HT-29 (cell line): Measurements from ENCODE around the gene MXRA8. TPM values are rescaled to one million over a fixed set of nuclear protein-coding genes. Genes with fewer than 3 reads are reported as not detected.
"Not testable (repeated sequence)": the region's sequence is repeated elsewhere in the genome, so short reads cannot be mapped to it uniquely, and the experiment has no call there.

Experiments
- DNase-seq: peaks from one replicate; pipeline ENCODE4 v3.0.0-alpha.2; 2015; ENCODE audit warnings: low spot score
- total RNA-seq: library from RNA; depleted of rRNA; stranded (reverse); fragments of >200 nt; shearing (Covaris generic); gene quantifications from 2 replicates; pipeline ENCODE4 v1.2.3, GENCODE V29; 2014

Gene MXRA8
- total RNA-seq, 1 experiment from 2014 or later, result not detected

GRCh38 chr1:1321477-1321876 lies 36.9 kb downstream of the MXRA8 start:
- DNase-seq, result no peak

DNA sequence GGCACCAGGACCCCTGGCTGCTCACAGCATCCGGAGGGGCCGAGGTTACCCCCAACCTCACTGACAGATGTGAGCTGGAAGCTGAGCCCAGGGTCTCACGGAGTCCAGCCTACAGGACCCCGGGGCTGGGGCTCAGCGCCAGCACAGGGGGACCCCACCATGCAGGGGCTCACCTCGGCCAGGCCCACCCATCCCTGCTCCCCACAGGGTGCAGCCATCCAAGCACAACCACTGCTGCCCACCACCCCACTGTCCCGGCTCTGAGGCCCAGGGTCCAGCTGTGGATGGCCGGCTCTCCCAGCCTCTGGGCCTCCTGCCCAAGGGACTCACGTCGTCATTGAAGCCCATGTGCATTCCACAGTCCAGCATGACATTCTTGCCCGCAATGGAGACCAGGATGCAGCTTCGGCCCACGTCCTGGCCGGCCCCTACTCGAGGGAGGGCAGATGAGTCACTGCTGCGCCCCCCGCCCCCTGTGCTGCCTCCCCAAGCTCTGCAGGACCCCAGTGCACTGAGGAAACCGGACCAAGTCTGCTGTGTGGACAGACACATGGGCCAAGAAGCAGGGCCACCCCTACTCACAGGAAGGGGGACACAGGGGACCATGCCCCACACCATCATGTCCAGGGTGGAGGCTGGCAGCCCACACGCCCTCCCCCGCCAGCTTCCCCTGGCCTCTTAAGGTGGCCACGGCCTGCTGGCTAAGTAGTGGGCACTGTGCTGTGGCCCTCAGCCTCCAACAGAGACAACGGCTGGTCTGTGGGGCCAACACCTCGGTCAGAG lies 37.5 kb downstream of the MXRA8 start:
- DNase-seq, result no peak

- DNase-seq, result no peak
These were observed 38.8 kb downstream of the MXRA8 start for GRCh38 chr1:1319646-1319941.

GRCh38 chr1:1318777-1319645 lies 39.3 kb downstream of the MXRA8 start:
- DNase-seq, result no peak

GRCh38 chr1:1318131-1318652 lies 40.2 kb downstream of the MXRA8 start:
- peak; percentile 83 for DNase-seq

DNA sequence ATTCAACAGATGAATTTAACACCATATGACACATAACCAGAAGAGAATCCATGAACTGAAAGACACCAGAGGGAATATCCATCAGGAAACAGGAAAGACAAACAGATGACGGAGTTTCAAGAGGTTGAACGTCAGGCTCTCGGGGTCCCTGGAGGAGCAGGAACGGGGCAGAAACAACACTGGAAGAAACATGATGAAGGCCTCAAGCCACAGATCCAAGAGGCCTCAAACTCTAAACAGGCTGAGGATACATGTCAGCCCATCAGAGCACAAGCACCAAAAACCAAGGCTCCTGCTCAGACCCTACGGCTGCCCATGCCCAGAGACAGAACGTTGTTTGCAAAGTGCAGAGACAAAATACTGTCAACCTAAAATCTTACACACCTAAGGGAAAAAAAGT lies 40.9 kb downstream of the MXRA8 start:
- DNase-seq, result no peak

DNA sequence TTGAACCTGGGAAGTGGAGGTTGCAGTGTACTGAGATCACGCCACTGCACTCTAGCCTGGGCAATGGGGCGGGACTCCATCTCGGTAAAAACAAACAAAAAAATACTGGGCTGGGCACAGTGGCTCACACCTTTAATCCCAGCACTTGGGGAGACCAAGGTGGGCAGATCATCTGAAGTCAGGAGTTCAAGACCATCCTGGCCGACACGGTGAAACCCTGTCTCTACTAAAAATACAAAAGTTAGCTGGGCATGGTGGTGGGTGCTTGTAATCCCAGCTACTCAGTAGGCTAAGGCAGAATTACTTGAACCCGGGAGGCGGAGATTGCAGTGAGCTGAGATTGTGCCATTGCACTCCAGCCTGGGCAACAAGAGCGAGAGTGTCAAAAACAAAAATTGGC lies 42.2 kb downstream of the MXRA8 start:
- not testable (repeated sequence) for DNase-seq

DNA sequence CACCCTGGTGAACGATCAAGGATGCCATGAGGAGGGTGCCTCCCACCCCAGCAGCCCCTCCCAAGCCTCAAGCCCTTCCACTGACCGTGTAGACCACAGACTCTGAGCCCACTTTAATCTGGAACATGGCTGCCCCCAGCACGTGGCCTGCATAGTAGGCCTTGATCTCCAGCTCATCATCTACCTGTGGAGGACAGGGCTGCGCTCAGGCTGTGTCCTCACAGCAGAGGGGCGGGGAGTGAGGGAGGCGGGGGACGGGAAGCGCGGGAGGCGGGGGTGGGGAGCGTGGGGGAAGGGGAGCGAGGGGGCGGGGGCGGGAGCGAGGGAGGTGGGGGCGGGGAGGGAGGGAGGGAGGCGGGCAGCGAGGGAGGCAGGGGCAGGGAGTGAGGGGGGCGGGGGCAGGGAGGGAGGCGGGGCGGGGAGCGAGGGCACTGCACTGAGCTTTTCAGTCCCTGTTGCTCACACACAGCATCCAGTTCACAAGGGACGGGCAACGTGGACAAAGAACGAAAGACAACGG lies 42.9 kb downstream of the MXRA8 start:
- no peak for DNase-seq

GRCh38 chr1:1314678-1315335 lies 43.5 kb downstream of the MXRA8 start:
- no peak for DNase-seq

DNA sequence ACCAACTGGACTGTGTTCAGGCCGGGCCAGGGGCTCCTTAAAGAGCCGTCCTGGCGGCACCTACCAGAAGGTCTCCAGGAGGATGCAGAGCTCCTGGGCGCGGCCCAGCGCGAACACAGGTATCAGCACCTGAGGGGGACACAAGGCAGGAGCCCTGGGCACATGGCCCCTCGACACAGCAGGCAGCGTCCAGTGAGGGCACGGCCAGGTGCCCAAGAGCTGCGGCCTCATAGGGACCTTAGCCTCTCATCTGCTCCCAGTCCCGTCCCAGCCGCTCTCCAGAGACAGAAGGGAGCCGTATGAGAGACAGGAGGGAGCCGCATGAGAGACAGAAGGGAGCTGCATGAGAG lies 44.1 kb downstream of the MXRA8 start:
- DNase-seq, result no peak

DNA sequence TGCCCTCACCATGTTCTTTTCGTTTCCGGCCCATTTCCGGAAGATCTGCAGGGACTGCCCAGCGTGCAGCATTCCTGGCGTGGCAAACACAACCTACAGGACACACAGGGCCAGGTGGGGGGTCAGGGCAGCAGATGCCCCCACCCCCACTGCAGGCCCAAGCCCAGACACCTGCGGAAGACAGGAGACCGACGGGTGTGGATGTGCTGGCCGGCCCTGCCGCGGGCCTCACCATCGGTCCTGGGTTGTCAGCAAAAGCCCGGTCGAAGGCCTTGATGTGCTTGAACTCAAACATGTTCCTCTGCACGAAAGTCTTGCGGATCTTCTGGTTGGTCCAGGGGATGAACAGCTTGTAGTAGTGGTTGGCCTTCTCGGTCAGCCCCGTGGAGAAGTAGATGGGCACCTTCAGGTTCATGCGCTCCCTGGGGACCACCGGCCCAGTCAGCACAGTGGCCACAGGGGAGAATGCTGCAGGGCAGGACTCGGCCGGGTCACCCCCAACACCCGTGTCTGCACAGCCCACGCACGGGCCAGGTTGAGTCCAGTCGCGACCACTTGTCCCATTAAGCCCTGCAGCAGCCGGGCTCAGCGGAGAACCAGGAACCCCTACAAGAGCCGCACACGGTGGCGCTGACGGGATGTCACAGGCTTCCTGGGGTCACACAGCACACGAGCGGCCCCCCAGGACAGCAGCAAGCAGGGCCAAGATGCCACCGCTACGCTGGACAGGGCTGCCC lies 44.7 kb downstream of the MXRA8 start:
- no peak for DNase-seq

- no peak for DNase-seq
These were observed 45.7 kb downstream of the MXRA8 start for GRCh38 chr1:1312450-1313314.

- no peak for DNase-seq
These were observed 46.9 kb downstream of the MXRA8 start for GRCh38 chr1:1311107-1312104.

GRCh38 chr1:1310476-1311053 lies 47.8 kb downstream of the MXRA8 start:
- DNase-seq, result peak; percentile 65

DNA sequence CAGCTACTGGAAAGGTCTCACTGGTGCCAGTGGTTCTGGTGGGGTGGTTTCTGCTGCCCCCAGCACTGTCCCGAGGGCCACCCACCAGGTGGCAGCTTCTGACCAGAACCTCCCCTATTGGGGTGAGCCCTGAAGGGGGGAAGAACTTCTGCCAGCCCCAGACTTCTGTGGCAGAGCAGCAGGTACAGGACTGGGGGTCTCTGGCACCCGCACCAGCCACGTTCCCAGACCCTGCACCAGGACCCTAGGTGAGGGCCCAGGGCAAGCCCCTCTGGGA lies 48.3 kb downstream of the MXRA8 start:
- DNase-seq, result no peak

DNA sequence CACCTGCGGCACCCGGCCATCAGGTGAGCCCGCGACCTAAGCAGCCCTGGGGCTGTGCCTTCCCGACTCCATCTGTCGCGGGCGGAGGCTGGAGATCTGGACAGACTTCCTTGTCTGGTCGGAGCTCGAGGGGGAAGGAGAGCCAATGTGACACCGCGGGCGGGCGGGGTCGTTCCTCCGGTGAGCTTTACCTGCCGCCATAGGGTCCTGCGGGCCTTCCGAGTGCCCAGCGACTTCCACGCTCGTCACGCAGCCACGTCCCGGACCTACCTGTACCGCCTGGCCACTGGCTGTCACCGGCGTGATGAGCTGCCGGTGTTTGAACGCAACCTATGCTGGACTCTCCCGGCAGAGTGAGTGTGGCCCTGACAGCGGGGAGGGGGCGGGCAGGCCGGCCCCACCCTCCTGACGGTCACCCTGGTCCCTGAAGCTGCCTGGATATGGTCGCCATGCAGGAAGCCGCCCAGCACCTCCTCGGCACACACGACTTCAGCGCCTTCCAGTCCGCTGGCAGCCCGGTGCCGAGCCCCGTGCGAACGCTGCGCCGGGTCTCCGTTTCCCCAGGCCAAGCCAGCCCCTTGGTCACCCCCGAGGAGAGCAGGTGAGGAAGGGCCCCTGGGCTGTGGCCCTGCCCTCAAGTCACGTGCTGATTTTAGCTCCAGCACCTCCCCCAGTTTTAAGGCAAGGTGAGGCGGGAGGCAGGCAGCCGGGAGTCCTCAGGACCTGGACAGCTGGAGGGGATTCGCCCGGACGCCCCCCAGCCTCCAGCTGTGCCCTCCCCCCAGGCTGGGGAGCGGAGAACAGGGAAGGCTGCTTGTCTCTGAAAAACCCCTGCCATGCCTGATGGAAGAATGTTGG lies 48.9 kb downstream of the MXRA8 start:
- peak; percentile 59 for DNase-seq

- no peak for DNase-seq
These were observed 49.6 kb downstream of the MXRA8 start for GRCh38 chr1:1308756-1309250.
